ENCODE results near the gene RPL15.
"Not testable (repeated sequence)": the region's sequence is repeated elsewhere in the genome, so short reads cannot be mapped to it uniquely, and the experiment has no call there.

The RPL15 gene

DNA sequence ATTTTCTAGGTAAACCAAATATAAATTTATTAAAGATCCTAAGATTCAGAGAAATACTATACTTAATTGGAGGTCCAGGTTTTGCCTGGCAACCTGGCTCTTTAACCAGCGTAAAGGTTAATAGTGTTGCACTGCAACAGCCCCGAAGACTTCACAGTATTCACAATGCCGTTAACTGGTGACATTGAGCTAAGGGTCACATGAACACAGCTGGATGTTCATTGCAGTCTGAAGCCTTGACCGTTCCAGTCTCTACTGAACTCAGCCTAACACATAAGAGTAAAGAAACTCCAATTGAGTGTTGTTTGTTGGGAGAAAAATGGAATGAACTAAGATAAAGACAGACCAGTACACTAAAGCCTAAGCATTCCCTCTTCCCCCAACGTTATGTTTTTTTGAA, 27.0 kb upstream of the RPL15 start:
- DNase-seq, result no peak

DNA sequence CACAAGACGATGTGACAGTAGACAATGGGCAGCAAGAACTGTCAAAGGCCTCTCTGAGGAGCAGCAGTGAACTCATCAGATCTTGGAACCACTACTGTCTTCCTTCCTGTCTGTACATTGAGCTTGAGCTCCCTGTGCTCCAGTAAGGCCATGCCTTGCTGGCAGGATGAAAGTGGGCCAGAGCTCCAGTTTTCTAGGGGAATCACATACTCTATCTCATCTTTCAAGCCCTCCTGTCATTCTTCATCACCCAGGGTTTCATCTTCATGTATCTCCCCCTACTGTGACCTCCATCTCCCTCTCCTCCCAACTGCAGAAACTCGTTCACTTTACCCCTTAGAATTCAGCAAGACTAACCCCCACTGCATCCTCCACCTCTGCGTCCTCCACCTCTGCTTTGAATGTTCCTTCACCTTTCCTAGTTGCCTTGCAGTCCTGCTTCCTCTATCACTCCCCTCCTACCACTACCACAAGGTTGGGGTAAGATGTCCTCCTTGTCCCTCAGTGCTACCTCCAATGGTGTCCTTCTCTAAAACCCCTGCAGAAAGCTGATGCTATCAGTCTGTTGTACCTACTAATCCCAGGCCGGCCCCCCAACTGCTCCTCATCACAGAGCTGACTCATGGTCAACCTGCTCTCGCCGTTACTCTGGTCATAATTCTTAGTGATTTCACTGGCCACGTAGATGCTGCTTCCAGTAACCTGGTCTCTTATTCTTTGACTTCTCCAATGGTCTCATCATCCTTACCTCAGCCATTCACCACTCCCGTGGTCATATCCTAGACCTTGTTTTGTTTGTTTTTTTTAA, 22.5 kb upstream of the RPL15 start:
- no peak for DNase-seq

DNA sequence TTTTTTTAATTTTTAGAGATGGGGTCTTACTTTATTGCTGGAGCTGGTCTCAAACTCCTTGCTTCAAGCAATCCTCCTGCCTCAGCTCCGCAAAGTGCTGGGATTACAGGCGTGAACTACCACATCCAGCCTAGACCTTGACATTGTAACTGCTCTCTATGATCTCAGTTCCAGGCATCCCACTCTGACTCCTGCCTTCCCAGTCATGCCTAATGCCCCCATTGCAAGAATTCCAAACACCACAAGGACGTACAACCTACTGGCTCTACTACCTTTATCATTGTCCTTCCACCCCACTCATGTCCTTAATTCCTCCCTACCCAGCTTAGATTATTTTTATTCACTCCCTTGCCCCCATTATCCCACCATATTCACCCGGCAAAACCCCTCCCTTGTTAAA, 21.8 kb upstream of the RPL15 start:
- no peak for DNase-seq

DNA sequence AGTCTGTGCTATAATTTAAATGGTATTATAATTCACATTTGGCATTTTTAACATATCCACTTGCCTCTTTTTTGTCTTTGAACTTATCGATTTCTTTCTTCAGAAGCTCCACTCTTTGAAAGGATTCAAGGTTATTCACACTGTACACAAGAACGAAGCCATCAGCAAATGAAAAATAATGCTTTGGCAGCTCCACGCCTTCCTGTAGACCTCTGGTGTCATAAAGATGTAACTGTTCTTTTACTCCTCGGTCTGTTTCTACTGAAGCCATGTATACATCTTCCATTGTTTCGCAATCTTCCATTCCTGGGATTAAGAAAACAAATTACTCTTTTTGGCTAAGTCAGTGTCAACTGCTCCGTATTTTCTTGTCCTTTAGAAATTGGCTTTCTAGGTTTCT, 16.2 kb upstream of the RPL15 start:
- DNase-seq, result no peak

DNA sequence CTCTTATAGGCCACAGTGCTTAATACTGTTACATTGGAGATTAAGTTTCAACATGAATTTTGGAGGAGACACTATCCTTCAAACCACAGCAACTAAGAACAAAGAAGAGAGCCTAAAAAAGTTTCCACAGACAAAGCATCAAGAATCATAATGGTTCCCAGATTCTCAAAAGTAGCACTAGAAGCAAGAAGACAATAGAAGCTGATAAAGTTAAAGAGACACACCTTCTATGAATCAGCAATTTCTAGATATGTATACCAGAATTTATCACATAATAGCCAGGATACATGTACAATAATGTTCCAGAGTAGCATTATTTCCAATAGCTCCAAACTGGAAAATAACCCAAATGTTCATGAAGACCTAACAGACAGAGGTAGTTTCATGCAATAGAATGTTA, 12.4 kb upstream of the RPL15 start:
- no peak for DNase-seq

DNA sequence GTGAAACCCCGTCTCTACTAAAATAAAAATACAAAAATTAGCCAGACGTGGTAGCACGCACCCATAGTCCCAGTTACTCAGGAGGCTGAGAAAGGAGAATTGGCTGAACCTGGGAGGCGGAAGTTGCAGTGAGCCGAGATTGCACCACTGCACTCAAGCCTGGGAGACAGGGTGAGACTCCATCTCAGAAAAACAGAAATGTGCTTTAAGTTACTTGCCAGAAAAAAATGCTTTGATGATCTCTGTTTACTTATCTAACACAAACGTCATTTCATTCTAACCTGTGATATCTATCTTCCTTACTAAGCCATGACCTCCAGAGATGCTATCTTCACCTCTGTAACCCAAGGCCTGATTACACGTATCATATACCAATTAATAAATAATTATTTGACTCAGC, 7.6 kb upstream of the RPL15 start:
- no peak for DNase-seq

DNA sequence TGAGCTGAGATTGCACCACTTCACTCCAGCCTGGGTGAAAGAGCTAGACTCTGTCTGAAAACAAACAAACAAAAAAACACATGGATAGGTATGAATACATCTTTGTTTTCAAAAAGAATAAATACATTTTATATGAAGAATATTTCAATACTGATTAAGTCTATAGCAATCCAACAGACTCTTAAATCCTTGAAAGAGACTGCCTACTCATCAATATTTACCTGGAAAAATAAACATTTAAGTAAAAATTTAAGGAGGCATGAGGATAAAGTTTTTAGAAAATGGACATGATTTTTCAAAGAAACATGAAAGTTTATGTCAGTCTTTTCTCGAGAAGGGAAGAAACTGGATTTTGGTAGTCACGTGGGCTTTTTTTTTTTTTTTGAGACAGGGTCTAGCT, 5.5 kb upstream of the RPL15 start:
- no peak for DNase-seq

DNA sequence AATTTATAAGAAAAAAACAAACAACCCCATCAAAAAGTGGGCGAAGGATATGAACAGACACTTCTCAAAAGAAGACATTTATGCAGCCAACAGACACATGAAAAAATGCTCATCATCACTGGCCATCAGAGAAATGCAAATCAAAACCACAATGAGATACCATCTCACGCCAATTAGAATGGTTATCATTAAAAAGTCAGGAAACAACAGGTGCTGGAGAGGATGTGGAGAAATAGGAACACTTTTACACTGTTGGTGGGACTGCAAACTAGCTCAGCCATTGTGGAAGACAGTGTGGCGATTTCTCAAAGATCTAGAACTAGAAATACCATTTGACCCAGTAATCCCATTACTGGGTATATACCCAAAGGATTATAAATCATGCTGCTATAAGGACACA, 4.6 kb upstream of the RPL15 start:
- not testable (repeated sequence) for DNase-seq

DNA sequence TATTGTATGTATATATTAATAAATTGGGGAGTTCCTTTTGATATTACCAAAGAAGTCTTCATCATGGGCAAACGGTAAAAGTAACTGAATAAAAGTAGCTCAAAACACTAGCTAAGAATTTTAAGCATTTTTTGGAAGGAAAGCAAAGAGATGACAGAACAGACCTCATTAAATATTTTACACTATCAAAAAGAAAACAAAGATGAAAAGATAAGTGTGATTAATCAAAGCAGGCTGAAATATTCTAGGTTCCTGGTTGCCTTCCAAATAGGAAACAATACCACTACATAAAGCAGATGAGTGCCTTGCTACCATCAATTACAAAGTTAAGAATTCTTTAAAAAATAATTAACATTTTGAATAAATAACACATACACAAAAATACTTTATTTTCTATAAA, 3.8 kb upstream of the RPL15 start:
- no peak for DNase-seq

DNA sequence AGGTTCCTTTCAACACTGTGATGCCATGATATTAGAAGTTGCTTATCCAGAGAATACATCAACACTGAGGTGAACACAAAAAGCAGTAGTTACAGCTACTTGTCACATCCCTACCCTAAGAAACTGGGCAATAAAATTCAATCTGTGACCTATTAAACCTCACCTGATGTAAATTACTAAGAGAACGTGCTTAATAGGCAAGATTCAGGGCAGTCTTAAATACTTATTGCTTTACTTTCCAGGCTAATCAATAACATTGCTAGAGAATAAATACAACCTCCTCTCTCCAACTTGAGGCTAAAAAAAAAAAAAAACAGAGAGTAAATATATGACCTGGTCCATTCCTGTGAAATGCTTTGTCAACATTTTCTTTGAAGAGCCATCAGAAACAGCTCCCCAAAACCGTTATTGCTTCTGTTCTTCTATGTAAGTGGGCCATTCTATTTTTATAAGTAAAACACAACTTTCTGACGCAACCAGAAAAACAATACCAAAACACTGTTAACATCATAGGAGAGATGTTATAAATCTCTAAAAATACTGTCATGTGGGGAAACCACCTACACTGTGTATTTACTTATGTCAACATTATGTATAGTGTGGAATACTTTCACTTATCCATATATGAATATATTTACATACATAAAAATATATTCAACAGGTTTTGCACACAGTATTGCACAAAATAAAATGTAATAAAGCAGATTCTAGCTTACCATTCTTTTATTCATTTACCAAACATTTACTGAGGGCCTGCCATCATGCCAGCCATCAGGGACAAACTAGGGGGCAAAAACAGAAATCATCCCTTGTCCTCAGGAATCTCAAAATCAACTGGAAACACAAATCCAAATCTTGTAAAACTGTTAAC, 2.8 kb upstream of the RPL15 start:
- no peak for DNase-seq

DNA sequence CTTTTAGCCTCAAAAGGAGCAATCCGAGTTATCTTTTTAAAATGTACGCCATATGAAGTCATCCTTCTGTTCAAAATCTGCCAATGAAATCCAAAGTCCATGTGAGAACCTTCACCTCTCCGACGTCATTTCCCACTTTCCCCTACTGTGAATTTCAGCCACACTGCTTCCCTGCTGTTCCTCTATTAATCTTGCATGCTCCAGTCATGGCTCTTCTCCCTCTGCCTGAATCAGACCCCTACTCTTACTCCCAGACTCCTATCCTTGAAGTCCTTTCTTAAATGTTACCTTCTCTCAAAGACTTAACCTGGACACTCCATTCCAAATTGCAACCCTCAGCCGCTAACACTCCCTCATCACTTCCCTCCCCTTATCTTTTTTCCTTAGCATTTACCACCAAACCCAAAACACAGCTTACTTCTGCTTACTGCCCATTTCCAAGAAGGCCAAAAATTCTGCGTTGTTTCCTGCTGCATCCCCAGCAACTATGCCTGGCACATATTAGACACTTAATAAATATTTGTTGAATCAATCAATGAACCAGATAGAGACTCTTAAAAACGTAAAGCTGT, 1.3 kb upstream of the RPL15 start:
- no peak for DNase-seq

DNA sequence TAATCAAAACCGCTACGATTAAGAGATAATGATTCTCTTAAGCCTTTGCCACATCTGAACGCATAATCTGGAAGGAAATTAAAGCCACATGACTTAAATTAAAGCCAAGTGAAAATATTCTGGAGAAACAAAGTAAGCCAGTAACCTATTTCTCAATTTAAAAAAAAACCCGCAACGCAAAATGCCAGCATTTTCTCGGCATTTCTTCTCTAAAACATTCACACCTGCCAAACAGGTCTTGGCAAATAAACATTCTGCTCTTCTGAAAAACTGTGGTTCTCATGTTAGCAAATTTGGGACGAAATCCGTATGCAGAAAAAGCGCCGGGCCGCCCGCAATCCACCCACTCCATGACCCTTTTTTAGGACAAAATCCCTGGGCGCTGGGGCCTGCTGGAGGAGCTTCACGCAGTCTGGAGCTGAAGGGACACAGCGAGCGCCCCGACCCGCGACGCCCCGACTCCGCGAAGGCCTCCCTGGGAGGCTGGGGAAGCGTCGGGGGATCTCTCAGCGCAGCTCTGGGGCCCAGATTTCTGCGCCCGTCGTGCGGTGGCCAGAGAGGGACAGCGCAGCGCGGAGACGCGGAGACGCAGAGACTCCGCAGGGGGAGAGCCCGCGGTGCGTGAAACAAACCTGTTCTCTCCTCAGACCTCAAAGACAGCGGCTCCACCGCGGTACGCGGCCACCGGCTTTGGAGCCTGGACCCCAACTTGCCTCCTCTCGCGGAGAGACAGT, 613 bp upstream of the RPL15 start:
- DNase-seq, result no peak

DNA sequence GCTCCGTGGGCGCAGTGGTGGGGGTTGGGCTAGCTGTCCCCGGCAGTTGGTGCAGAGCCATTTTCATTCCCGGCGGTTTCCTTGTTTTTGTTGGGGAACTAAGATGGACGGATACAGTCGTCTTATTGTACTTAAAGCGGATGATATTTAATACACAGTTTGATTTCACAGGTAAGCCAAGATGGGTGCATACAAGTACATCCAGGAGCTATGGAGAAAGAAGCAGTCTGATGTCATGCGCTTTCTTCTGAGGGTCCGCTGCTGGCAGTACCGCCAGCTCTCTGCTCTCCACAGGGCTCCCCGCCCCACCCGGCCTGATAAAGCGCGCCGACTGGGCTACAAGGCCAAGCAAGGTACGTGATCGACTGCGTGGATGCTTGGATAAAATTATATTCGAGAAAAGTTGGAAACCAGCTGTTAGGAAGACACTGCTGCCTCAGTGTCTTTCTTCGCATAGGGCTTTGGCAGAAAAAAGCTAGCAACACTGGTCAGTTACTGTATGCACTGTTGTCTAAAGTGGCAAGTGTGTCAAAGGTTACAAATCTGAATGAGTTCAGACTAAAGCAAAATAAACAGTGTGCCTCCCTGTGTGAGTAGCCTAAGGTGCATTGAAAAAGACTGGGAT, 859 bp downstream of the RPL15 start:
- DNase-seq, result peak; percentile 49

DNA sequence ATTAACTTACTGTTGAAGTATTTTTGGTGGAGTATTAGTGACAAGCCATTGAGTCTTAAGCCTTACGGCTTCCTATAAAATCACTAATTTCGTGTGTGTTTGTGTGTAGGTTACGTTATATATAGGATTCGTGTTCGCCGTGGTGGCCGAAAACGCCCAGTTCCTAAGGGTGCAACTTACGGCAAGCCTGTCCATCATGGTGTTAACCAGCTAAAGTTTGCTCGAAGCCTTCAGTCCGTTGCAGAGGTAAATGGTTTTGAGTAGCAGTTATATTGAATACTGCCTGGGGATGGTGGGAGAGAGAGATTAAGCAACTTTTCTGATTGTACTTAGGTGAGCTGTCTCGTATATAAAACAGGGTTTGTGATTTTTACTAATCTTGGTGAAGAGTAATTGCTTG, 1.4 kb downstream of the RPL15 start:
- not testable (repeated sequence) for DNase-seq

DNA sequence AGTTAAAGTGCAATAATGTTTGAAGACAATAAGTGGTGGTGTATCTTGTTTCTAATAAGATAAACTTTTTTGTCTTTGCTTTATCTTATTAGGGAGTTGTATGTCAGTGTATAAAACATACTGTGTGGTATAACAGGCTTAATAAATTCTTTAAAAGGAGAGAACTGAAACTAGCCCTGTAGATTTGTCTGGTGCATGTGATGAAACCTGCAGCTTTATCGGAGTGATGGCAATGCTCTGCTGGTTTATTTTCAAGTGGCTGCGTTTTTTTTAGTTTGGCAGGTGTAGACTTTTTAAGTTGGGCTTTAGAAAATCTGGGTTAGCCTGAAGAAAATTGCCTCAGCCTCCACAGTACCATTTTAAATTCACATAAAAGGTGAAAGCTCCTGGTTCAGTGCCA, 2.7 kb downstream of the RPL15 start:
- no peak for DNase-seq

DNA sequence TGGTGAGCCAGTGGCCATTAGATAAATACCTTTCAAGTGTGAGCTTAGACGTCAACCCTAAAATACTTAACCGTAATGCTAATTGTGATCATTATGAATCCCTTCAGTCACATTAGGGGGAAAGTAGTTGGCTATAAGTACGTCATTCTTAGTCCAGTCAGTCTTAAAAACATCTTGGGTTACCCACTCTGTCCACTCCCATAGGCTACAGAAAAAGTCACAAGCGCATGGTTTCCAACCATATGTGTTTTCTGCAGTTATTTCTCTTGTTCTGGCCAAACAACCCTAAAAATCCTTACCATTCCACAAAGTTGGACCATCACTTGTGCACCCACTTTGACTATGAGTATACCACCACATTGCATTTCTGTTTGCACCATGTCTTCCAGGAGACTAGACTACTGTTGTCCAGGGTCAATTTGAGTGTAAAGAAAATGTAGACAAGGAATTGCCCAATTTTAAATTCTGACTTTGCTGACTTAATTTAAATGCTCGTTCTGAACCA, 3.3 kb downstream of the RPL15 start:
- no peak for DNase-seq

DNA sequence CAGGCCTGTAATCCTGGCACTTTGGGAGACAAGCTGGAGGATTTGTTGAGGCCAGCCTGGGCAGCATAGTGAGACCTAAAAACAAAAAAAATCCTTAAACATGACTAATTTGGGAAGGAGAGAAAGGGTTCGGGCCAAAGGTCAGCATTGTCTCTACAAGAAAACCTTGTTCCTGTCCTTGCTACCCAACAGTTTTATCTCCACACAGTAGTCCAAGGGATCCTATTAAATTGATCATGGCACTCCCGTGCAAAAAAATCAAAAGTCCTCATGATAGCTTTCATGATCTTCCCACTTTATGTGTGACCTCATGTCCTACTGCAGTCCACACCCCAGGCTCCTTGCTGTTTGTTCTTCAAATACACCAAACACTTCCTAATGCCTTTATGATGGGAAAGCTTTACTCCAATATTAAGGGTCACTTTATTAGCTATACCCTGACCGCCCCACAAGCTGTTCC, 4.2 kb downstream of the RPL15 start:
- DNase-seq, result no peak

DNA sequence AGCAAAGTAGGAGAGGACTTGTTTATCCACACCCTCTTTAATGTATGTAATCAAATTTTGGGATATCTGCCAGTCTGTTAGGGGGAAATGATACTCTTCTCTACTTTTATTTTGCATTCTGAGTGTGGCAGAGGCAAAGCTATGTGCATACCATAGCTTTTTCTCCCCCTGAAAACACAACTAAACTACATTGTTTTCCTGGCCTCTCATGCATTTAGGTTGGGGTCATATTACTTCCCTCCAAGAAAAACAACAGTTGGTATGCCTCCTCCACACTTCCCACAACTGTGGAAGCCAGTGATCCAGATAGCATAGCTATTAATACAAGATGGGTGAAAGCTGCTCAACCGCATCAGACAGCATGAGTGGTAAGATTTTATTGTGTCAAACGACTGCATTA, 6.9 kb downstream of the RPL15 start:
- DNase-seq, result no peak

DNA sequence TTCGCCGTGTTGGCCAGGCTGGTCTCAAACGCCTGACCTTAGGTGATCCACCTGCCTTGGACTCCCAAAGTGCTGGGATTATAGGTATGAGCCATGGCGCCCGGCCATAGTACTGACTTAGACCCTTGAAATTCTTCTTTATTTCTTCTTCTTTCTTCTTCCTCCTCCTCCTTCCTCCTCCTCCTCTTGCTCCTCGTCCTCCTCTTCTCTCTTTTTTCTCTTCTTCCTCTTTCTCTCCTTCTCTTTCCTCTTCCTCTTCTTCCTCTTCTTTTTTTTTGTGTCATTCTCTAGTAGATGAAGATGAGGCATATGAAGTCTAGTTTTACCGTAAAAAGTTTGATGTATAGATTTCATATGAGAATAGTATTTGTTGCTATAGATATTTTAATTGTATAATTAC, 9.3 kb downstream of the RPL15 start:
- no peak for DNase-seq

DNA sequence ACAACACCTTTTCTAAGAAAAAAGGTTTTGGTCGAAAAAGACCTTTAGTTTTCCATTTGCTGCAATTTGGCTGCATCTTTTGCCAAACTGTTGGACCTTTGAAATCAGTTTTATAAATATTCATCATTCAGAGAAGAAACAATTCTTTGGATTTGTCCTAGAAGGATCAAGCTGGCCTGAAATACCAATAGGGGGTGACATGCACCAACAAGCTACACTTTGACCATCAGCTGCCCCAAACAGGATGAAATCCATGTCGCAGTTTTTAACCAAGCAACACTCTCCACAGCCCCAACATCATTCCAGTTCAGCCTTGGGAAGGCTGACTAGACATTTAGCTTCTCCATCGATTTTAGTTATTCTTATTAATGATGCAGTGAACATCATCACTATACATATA, 9.8 kb downstream of the RPL15 start:
- no peak for DNase-seq

DNA sequence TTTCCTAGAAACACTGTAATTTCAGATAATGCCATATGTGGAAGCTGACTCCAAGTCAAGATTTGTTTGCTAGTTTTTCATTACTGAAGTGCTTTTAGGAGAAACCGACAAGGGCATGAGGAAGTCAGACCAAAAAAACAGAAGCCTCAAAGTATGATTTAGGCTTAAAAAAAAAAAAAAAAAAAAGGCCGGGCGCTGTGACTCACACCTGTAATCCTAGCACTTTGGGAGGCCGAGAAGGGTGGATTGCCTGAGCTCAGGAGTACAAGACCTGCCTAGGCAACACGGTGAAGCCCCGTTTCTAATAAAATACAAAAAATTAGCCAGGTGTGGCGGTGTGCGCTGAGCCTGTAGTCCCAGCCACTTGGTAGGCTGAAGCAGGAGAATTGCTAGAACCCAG, 11.6 kb downstream of the RPL15 start:
- DNase-seq, result no peak

DNA sequence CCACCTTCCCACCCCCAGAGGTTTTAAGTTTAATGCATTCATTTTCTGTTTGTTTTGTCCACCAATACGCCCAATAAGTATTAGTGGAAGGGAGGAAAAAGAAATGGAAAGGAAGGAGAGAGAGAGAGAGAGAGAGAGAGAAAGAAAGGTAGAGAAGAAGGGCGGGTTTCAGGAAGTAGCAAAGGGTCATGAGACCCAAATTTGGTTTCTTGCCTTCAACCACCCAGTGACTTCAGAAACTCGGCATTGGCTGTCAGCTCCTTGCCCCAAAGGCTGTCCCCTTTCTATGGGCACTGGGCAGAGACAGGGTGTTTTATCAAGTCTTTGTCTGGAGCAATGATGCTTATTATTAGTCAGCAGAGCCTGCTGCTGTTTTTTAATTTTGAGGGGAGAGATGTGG, 14.7 kb downstream of the RPL15 start:
- DNase-seq, result no peak

DNA sequence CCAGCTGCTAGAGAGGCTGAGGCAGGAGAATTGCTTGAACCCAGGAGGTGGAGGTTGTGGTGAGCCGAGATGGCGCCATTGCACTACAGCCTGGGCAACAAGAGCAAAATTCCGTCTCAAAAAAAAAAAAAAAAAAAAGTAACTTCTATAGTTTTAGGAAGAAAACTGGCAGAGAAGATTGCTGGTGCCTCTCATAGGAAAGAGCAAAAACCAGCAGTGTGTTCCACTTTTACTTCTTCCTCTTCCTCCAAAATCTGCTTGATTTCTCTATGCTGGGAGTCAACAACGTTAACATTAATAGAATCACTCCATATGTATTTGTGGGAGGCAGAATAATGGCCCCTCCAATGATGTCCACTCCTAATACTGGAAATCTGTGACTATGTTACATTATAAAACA, 15.6 kb downstream of the RPL15 start:
- DNase-seq, result no peak

All from NCI-H1105 treated with DMSO at 0.1 percent for 48 hours (cell line).